NCI-H748 treated with DMSO at 0.1 percent for 48 hours (cell line): ENCODE data around the gene LOC128125822.
"Not testable (repeated sequence)": the region's sequence is repeated elsewhere in the genome, so short reads cannot be mapped to it uniquely, and the experiment has no call there.

Experiments
- DNase-seq: peaks from one replicate; lab custom pipeline; 2025; lab: John Stamatoyannopoulos, UW

LOC128125822 gene

DNA sequence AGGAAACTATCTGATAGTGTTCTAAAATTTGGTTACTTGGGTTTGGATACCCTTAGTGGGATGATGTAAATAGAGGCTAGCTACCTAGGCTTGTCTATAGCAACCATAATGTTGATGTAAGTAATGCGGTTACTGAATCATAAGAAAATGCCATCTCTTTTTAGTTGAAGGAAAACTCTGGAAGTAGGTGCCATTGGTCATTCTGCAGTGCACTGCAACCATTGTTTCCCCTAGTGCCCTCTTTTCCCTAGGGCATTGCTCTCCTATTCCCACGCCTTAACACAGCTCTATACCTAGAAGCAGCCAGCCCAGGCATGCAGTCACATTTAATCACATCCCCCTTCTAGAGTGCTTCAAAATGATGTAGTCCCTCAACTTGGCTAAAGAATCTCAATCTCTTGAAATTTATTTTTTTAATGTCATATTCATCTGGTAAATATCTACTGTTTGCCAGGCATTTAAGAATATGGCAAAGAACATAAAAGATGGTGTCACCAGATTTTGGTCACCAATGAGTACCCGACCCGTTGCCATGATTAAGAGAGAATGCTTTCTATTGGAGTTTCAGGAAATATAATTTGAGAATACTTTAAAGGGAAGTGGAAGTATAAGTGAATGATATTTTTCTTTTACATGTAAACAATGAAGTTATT, 10.4 kb downstream of the LOC128125822 start:
- no peak for DNase-seq

GRCh38 chr6:63584125-63584514, 11.8 kb downstream of the LOC128125822 start:
- DNase-seq, result no peak

DNA sequence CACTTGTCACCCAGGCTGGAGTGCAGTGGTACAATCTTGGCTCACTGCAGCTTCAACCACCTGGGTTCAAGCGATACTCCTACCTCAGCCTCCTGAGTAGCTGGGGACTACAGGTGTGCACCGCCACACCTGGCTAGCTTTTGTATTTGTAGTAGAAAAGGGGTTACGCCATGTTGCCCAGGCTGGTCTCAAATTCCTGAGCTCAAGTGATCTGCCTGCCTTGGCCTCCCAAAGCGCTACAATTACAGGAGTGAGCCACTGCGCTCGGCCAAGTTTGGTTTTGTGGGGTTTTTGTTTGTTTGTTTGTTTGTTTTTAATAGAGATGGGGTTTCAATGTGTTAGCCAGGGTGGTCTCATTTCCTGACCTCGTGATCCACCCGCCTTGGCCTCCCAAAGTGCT, 12.3 kb downstream of the LOC128125822 start:
- DNase-seq, result no peak

DNA sequence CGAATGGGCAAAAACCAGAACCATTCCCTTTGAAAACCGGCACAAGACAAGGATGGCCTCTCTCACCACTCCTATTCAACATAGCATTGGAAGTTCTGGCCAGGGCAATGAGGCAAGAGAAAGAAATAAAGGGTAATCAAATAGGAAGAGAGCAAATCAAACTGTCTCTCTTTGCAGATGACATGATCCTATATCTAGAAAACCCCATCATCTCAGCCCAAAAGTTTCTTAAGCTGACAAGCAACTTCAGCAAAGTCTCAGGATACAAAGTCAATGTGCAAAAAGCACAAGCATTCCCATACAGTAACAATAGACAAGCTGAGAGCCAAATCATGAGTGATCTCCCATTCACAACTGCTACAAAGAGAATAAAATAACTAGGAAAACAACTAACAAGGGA, 13.4 kb downstream of the LOC128125822 start:
- not testable (repeated sequence) for DNase-seq

- DNase-seq, result peak; percentile 32
Measured at GRCh38 chr6:63589952-63590411, 17.7 kb downstream of the LOC128125822 start.

DNA sequence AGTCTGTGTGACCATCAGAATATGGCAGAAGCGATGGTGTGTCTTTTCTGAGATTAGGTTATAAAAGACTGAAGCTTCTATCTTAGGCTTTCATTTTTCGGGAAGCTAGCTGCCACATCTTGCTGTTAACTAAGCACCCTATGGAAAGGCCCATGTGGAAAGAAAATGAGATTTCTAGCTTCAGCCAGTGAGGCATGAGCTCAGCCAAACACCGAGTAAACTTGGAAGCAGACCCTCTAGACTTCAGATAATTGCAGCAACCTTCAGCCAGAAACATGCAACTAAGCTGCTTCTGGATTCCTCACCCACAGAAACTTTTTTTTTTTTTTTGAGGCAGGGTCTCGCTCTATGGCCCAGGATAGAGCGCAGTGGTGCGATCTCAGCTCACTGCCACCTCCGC, 20.6 kb downstream of the LOC128125822 start:
- no peak for DNase-seq

DNA sequence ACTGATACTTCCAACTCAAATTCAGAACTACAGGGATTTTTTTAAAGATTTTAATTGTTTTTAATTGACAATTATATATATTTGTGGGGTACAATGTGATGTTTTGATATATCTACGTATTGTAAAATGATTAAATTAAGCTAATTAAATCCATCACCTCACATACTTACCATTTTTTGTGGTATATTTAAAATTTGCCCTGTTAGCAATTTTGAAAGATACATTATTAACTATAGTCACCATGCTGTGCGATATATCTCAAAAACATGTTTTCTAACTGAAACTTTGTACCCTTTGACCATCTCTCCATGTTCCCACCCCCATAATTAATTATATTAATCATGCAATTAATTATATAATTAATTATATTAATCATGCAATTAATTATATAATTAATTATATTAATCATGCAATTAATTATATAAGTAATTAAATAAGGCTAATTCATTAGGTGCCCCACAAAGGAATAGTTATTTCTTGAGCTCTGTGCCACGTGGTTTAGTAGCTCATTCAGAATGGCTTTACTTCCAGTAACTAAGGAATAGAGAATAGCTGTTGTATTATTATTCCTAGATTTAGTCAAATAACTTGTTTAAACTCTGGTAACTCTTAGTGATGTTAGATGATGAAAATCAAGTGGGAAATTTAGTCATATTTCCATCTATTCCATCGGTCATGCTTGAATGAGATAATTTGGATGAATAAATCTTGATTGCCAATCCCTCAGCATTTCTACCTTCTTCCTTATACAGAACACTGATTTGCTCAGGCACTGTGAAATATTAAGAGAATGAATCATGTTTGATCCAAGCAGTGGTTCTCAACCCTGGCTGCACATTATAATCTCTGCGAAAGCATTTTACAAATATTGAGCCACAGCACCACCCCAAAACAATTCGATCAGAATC, 25.1 kb downstream of the LOC128125822 start:
- DNase-seq, result peak; percentile 74

- DNase-seq, result peak; percentile 93
Measured at GRCh38 chr6:63598049-63599036, 26.1 kb downstream of the LOC128125822 start.

- no peak for DNase-seq
Measured at GRCh38 chr6:63599243-63599642, 27.0 kb downstream of the LOC128125822 start.

DNA sequence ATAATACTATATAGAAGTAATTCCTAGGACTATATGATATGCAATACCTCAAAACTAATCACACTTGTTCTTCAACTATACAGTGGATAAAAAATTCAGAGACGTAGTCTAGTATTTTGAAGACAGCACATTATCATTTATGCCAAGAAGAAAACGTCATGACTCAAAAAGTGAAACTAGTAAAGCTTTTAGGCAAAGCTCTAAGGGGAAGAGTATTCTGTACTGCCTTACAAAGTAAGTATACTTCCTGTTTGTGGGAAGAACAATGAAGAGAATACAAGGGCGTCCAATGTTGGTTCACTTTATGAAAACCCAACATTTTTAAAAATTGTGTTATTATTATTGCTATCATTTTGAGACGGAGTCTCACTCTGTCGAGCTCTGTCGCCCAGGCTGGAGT, 27.9 kb downstream of the LOC128125822 start:
- DNase-seq, result no peak

- DNase-seq, result no peak
Measured at GRCh38 chr6:63609231-63609630, 37.0 kb downstream of the LOC128125822 start.

DNA sequence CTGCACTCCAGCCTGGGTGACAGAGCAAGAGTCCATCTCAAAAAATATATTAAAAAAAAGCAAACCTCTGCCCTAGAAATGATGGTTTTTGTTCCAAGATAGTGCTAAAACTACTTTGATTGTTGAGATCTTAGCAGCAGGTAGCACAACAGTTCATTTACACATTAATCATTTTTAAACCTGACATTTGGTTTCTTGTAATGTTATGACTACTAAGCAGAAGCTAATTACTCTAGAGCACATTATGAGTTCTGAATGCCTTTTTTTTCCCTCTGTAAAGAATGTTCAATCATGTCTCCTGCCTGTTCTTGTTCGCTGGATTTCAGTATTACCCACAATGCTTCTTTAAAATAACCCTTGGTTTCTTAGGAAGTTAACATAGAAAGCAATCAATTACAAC, 38.7 kb downstream of the LOC128125822 start:
- DNase-seq, result no peak

- DNase-seq, result no peak
Measured at GRCh38 chr6:63611560-63611959, 39.3 kb downstream of the LOC128125822 start.

GRCh38 chr6:63615590-63615989, 43.3 kb downstream of the LOC128125822 start:
- DNase-seq, result no peak
